HEK293T (cell line): ENCODE results near the gene SERPINA12.

Source experiments
- CTCF ChIA-PET: fragments of 350-600 bp; formaldehyde crosslinking; extraction: SDS; loops from one replicate; lab custom pipeline; 2021; ENCODE audit warnings: antibody characterized with exemption, inconsistent platforms; lab: Yijun Ruan, JAX
- POLR2A ChIA-PET: fragments of 350-600 bp; formaldehyde crosslinking; extraction: SDS; loops from one replicate; lab custom pipeline; 2020; ENCODE audit warnings: antibody characterized with exemption, inconsistent platforms; lab: Yijun Ruan, JAX
- DNase-seq: peaks from one replicate; pipeline ENCODE4 v3.0.0; 2012; ENCODE audit warnings: mixed read lengths; ENCODE audit errors: extremely low spot score
- ARNT ChIP-seq: fragments of 450-650 bp; IDR thresholded peaks from 2 replicates; pipeline ENCODE4 v1.6.1; 2017; ENCODE audit warnings: mild to moderate bottlenecking
- BHLHE40 ChIP-seq: fragments of 450-650 bp; IDR thresholded peaks from 2 replicates; pipeline ENCODE4 v1.6.1; 2016; ENCODE audit warnings: mild to moderate bottlenecking, moderate library complexity, borderline replicate concordance
- CTBP1 ChIP-seq: fragments of 450-650 bp; IDR thresholded peaks from 2 replicates; pipeline ENCODE4 v1.6.1; 2016; ENCODE audit warnings: borderline replicate concordance
- ELF4 ChIP-seq: fragments of 450-650 bp; IDR thresholded peaks from 2 replicates; pipeline ENCODE4 v1.6.1; 2017; ENCODE audit warnings: antibody characterized with exemption
- FOXA1 ChIP-seq: fragments of 450-650 bp; IDR thresholded peaks from 2 replicates; pipeline ENCODE4 v1.6.1; 2016; ENCODE audit warnings: mild to moderate bottlenecking
- FOXM1 ChIP-seq: fragments of 450-650 bp; IDR thresholded peaks from 2 replicates; pipeline ENCODE4 v1.6.1; 2017; ENCODE audit warnings: mild to moderate bottlenecking, borderline replicate concordance
- HDGF ChIP-seq: fragments of 450-650 bp; IDR thresholded peaks from 2 replicates; pipeline ENCODE4 v1.6.1; 2017; ENCODE audit warnings: antibody characterized with exemption, borderline replicate concordance
- L3MBTL2 ChIP-seq: fragments of 450-650 bp; conservative IDR thresholded peaks from 2 replicates; pipeline ENCODE4 v1.6.1; 2016; ENCODE audit warnings: mild to moderate bottlenecking
- LEF1 ChIP-seq: fragments of 450-650 bp; IDR thresholded peaks from 2 replicates; pipeline ENCODE4 v1.6.1; 2017; ENCODE audit warnings: mild to moderate bottlenecking, borderline replicate concordance
- NFRKB ChIP-seq: fragments of 450-650 bp; IDR thresholded peaks from 2 replicates; pipeline ENCODE4 v1.6.1; 2016; ENCODE audit warnings: mild to moderate bottlenecking, moderate library complexity
- SP1 ChIP-seq: fragments of 450-650 bp; IDR thresholded peaks from 2 replicates; pipeline ENCODE4 v1.6.1; 2017
- SUZ12 ChIP-seq: fragments of 450-650 bp; IDR thresholded peaks from 2 replicates; pipeline ENCODE4 v1.6.1; 2016; ENCODE audit warnings: mild to moderate bottlenecking
- TARDBP ChIP-seq: fragments of 450-650 bp; IDR thresholded peaks from 2 replicates; pipeline ENCODE4 v1.6.1; 2016
- ZNF384 ChIP-seq: fragments of 450-650 bp; IDR thresholded peaks from 2 replicates; pipeline ENCODE4 v1.6.1; 2016
- TF ChIP-seq, protein P1 (sequence below): fragments of 450-650 bp; IDR thresholded peaks from 2 replicates; pipeline ENCODE4 v1.6.1; 2016

SERPINA12 gene

DNA sequence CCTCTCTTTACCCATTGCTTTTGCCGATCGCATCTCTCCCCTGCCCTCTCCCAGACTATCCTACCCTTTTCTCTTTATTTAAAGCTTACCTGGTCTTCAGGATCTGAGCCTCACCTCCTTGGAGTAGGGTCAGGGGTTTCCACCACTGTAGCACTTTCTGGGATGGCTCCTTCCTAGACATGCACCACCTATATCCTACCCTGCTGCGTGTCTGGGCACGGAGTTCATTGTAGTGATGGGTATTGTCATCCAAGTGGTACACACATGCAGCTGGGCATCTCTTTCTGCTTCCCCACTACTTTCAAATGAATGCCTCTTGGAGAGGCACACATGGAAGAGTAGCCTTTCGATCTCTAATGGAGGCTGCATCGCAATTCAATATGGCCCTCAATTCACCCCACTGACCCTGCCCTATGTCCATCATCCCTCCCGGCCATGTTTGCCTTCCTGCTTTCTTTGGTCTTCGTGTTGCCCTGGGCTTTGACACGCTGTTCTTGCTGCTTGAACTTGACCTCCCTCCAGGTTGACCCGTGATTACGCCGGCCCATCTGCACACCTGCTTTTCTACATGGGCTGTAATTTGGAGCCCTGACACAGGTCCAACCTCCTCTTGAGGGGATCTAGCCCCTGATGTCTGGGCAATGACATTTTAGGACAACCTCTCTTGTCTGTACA, 67.6 kb downstream of the SERPINA12 start:
- TF ChIP-seq ARNT (no peak), FOXA1 (no peak), HDGF (no peak), CTBP1 (no peak), NFRKB (no peak), TARDBP (no peak), SUZ12 (no peak), ZNF384 (no peak), LEF1 (no peak), BHLHE40 (no peak), L3MBTL2 (no peak)
- TF ChIP-seq, protein P1, sequence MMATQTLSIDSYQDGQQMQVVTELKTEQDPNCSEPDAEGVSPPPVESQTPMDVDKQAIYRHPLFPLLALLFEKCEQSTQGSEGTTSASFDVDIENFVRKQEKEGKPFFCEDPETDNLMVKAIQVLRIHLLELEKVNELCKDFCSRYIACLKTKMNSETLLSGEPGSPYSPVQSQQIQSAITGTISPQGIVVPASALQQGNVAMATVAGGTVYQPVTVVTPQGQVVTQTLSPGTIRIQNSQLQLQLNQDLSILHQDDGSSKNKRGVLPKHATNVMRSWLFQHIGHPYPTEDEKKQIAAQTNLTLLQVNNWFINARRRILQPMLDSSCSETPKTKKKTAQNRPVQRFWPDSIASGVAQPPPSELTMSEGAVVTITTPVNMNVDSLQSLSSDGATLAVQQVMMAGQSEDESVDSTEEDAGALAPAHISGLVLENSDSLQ = no peak
- POLR2A ChIA-PET = no interaction called here
- CTCF ChIA-PET = no interaction called here
- DNase-seq = no peak

DNA sequence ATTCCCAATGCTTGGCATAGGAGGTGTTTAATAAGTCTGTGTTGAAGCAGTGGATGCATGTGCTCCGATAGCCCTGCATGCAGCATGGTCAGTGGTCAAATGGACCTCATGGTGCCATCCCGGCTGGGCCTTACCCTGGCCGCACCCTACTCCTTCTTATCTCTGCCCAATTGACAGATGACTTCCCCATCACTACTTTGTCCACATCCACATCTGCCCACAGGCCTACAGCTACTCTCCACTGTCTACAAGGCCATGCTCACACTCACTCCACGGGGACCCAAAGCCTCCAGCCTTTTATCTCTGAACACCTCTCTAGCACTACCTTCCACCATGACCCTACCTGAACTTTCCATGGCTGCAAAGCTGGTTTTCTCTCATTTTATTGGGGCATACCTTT, 68.1 kb downstream of the SERPINA12 start:
- CTCF ChIA-PET = no interaction called here
- no peak for DNase-seq
- no peak for TF ChIP-seq FOXM1
- POLR2A ChIA-PET = no interaction called here

DNA sequence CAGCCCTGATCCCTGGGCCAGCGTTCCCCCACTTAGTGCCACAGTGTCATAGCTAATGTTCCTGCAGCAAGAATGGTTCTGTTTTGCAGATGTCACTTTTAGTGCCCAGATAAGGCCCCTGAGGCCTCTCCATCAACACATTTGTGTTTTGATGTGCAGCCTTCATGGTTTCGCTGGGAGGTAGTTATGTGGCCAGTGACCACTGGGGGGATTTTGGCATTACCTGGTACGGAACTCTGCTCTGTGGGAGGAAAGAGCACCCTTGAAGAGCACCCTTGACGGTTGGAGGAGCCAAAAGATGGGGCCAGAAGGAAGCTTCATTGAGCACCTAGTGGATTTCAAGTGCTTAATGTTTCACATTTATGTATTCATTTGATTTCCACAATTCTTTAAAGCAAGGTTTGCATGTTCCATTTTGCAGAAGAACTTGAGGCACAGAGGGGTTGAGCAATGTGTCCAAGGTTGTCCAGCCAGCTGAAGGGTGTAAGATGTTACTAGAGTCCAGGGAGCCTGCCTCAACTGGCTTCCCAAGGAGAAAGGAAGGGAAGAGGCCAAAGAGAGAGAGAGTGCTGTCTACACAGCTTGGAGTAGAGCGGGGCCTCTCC, 69.7 kb downstream of the SERPINA12 start:
- DNase-seq = no peak
- CTCF ChIA-PET = no interaction called here
- POLR2A ChIA-PET = no interaction called here
- TF ChIP-seq ZNF384 (no peak), CTBP1 (no peak), NFRKB (no peak), HDGF (no peak), ELF4 (no peak), FOXM1 (no peak), ARNT (no peak), LEF1 (no peak), FOXA1 (no peak), SP1 (no peak)
- TF ChIP-seq, protein P1 = no peak
